Neural cell (in vitro differentiated cells): ENCODE measurements around the gene TRAF3. TPM values are rescaled to one million over a fixed set of nuclear protein-coding genes. Genes with fewer than 3 reads are reported as not detected.

ENCODE experiments used
- H2AFZ ChIP-seq: fragments of 200-600, 300-800 bp; sonication (generic), shearing (Covaris generic); 2 replicates; pipeline ENCODE4 v1.6.0; 2014; ENCODE audit warnings: low read depth, mild to moderate bottlenecking, antibody characterized with exemption, low read length, moderate library complexity
- H3F3A ChIP-seq: fragments of 200-600 bp; shearing (Covaris generic); 2 replicates; pipeline ENCODE4 v1.6.1; 2016; ENCODE audit warnings: mild to moderate bottlenecking, moderate library complexity, mixed read lengths, antibody characterized with exemption, low read length; ENCODE audit not compliant: insufficient read depth, poor library complexity, severe bottlenecking
- H3K27ac ChIP-seq: fragments of 200-600, 300-800 bp; sonication (generic), shearing (Covaris generic); 2 replicates; pipeline ENCODE4 v1.5.1; 2014; ENCODE audit warnings: mild to moderate bottlenecking, low read length, moderate library complexity
- H3K27me3 ChIP-seq: fragments of 300-800, 200-600 bp; sonication (generic), shearing (Covaris generic); 2 replicates; pipeline ENCODE4 v1.6.0; 2014; ENCODE audit warnings: mild to moderate bottlenecking, low read depth, low read length, moderate library complexity; ENCODE audit not compliant: insufficient read depth
- H3K36me3 ChIP-seq: fragments of 300-800, 200-600 bp; sonication (generic), shearing (Covaris generic); 2 replicates; pipeline ENCODE4 v1.5.1; 2014; ENCODE audit warnings: mild to moderate bottlenecking, antibody characterized with exemption, low read length, moderate library complexity; ENCODE audit not compliant: insufficient read depth
- H3K4me2 ChIP-seq: fragments of 300-800, 200-600 bp; sonication (generic), shearing (Covaris generic); 2 replicates; pipeline ENCODE4 v1.6.0; 2014; ENCODE audit warnings: mild to moderate bottlenecking, low read length
- H3K4me3 ChIP-seq: fragments of 300-800, 200-600 bp; sonication (generic), shearing (Covaris generic); 2 replicates; pipeline ENCODE4 v1.5.1; 2014; ENCODE audit warnings: mild to moderate bottlenecking, low read length, moderate library complexity
- H3K79me2 ChIP-seq: fragments of 200-600 bp; shearing (Covaris generic); replicated peaks from 2 replicates; pipeline ENCODE4 v1.6.0; 2014; ENCODE audit warnings: mild to moderate bottlenecking, low read length, moderate library complexity; ENCODE audit not compliant: insufficient read depth
- H3K9ac ChIP-seq: fragments of 300-800, 200-600 bp; sonication (generic), shearing (Covaris generic); 2 replicates; pipeline ENCODE4 v1.6.1; 2016; ENCODE audit warnings: mild to moderate bottlenecking, low read length, mixed read lengths
- H3K9me2 ChIP-seq: fragments of 200-600 bp; shearing (Covaris generic); 2 replicates; pipeline ENCODE4 v1.6.1; 2016; ENCODE audit warnings: mild to moderate bottlenecking, low read length, mixed read lengths; ENCODE audit not compliant: insufficient read depth
- H3K9me3 ChIP-seq: fragments of 200-600, 300-800 bp; sonication (generic), shearing (Covaris generic); 2 replicates; pipeline ENCODE4 v1.6.1; 2016; ENCODE audit warnings: mild to moderate bottlenecking, mixed run types, low read length, moderate library complexity, mixed read lengths
- H4K20me1 ChIP-seq: fragments of 200-600 bp; shearing (Covaris generic); 2 replicates; pipeline ENCODE4 v1.6.1; 2016; ENCODE audit warnings: mild to moderate bottlenecking, mixed run types; ENCODE audit not compliant: insufficient read depth
- CTCF ChIP-seq: fragments of 450-650 bp; IDR thresholded peaks from 2 replicates; pipeline ENCODE4 v1.5.1; 2014; ENCODE audit warnings: antibody characterized with exemption, mild to moderate bottlenecking, moderate library complexity; ENCODE audit not compliant: poor library complexity, severe bottlenecking
- EP300 ChIP-seq: fragments of 450-650 bp; conservative IDR thresholded peaks from 2 replicates; pipeline ENCODE4 v1.6.1; 2014; ENCODE audit warnings: antibody characterized with exemption, mild to moderate bottlenecking, moderate library complexity; ENCODE audit not compliant: poor library complexity, severe bottlenecking
- EZH2 ChIP-seq: fragments of 200-600, 300-800 bp; shearing (Covaris generic), sonication (generic); IDR thresholded peaks from 2 replicates; pipeline ENCODE4 v1.6.1; 2014; ENCODE audit warnings: antibody characterized with exemption, low read length, borderline replicate concordance, mild to moderate bottlenecking; ENCODE audit not compliant: insufficient read depth, poor library complexity, severe bottlenecking
- MXI1 ChIP-seq: fragments of 450-650 bp; conservative IDR thresholded peaks from 2 replicates; pipeline ENCODE4 v1.6.1; 2014; ENCODE audit warnings: antibody characterized with exemption, mild to moderate bottlenecking; ENCODE audit not compliant: poor library complexity, severe bottlenecking
- POLR2AphosphoS5 ChIP-seq: IDR thresholded peaks from 2 replicates; pipeline ENCODE4 v1.6.1; 2012
- RAD21 ChIP-seq: fragments of 450-650 bp; conservative IDR thresholded peaks from 2 replicates; pipeline ENCODE4 v1.6.1; 2014; ENCODE audit warnings: antibody characterized with exemption, mild to moderate bottlenecking, moderate library complexity
- REST ChIP-seq: IDR thresholded peaks from 2 replicates; pipeline ENCODE4 v1.6.1; 2012; ENCODE audit warnings: borderline replicate concordance
- SMC3 ChIP-seq: fragments of 450-650 bp; conservative IDR thresholded peaks from 2 replicates; pipeline ENCODE4 v1.6.1; 2014; ENCODE audit warnings: antibody characterized with exemption, mild to moderate bottlenecking, moderate library complexity; ENCODE audit not compliant: poor library complexity
- TAF1 ChIP-seq: IDR thresholded peaks from 2 replicates; pipeline ENCODE4 v1.6.1; 2012; ENCODE audit warnings: low read depth
- polyA plus RNA-seq: library from polyadenylated mRNA; depleted of rRNA; stranded (reverse); fragments of >200 nt; gene quantifications from 2 replicates; pipeline ENCODE4 v1.2.3, GENCODE V29; 2014

TRAF3 gene
- polyA plus RNA-seq, 1 donor from 2014 or later, result 13.3 TPM

- no peak overlapping the region for H3K4me3 ChIP-seq
- no peak overlapping the region for H3K27ac ChIP-seq
- H3K9me2 ChIP-seq, result no peaks in the 10 kb centered on the region
- no peaks in the 10 kb centered on the region for H3K9me3 ChIP-seq
- no peaks in the 10 kb centered on the region for H3F3A ChIP-seq
- H2AFZ ChIP-seq, result no peak overlapping the region
- H3K27me3 ChIP-seq, result no peaks in the 10 kb centered on the region
- no peak overlapping the region for H3K9ac ChIP-seq
- H3K36me3 ChIP-seq, result peaks cover 5% of the 10 kb centered on the region
- no peak overlapping the region for H3K4me2 ChIP-seq
- no peak for TF ChIP-seq CTCF
- TF ChIP-seq TAF1, result no peak
- no peak for TF ChIP-seq REST
- no peak for TF ChIP-seq SMC3
- TF ChIP-seq EP300, result no peak
- no peak for TF ChIP-seq POLR2AphosphoS5
- no peak for TF ChIP-seq MXI1
- no peak for TF ChIP-seq RAD21
- TF ChIP-seq EZH2, result no peak
- no peaks in the 10 kb centered on the region for H3K79me2 ChIP-seq
- H4K20me1 ChIP-seq, result no peaks in the 10 kb centered on the region
Measured at GRCh38 chr14:102949801-102950451, 172.7 kb downstream of the TRAF3 start.

- no peaks in the 10 kb centered on the region for H3K79me2 ChIP-seq
- no peaks in the 10 kb centered on the region for H3K9me3 ChIP-seq
- H3K4me2 ChIP-seq, result no peak overlapping the region
- no peaks in the 10 kb centered on the region for H3K27me3 ChIP-seq
- peaks cover 5% of the 10 kb centered on the region for H3K36me3 ChIP-seq
- no peak overlapping the region for H3K4me3 ChIP-seq
- no peaks in the 10 kb centered on the region for H3F3A ChIP-seq
- H3K9me2 ChIP-seq, result no peaks in the 10 kb centered on the region
- H4K20me1 ChIP-seq, result no peaks in the 10 kb centered on the region
- H3K9ac ChIP-seq, result no peak overlapping the region
- TF ChIP-seq SMC3 (no peak), RAD21 (no peak), REST (no peak), POLR2AphosphoS5 (no peak), TAF1 (no peak), EZH2 (no peak), CTCF (no peak)
- H3K27ac ChIP-seq, result no peak overlapping the region
- no peak overlapping the region for H2AFZ ChIP-seq
Measured at GRCh38 chr14:102951034-102951433, 173.8 kb downstream of the TRAF3 start.
